SK-N-SH (cell line): Measurements from ENCODE around the gene LGR6. TPM values are rescaled to one million over a fixed set of nuclear protein-coding genes. Genes with fewer than 3 reads are reported as not detected.

Source experiments
- CTCF ChIA-PET: fragments of 300-600, 350-600 bp; formaldehyde crosslinking; extraction: SDS; loops from one replicate; lab custom pipeline; 2021; lab: Yijun Ruan, JAX
- POLR2A ChIA-PET: fragments of 350-600 bp; sonication (Branson Sonifier 250); formaldehyde crosslinking; extraction: SDS; loops from one replicate; lab custom pipeline; 2020; ENCODE audit warnings: antibody characterized with exemption, inconsistent platforms; lab: Yijun Ruan, JAX
- DNase-seq: peaks from one replicate; pipeline ENCODE4 v3.0.0; 2012
- H2AFZ ChIP-seq: fragments of 200-600 bp; sonication (generic); 2 replicates; pipeline ENCODE4 v1.8.1; 2016; ENCODE audit warnings: antibody characterized with exemption, mild to moderate bottlenecking, low read depth
- H3F3A ChIP-seq: fragments of 200-600 bp; sonication (generic); replicated peaks from 2 replicates; pipeline ENCODE3; 2016; ENCODE audit warnings: antibody characterized with exemption, mild to moderate bottlenecking; ENCODE audit not compliant: insufficient read depth
- H3K27ac ChIP-seq, 2 experiments: fragments of 200-500 bp in 1 of 2; fragments of 200-600 bp in 1 of 2; sonication (Bioruptor generic) in 1 of 2; sonication (generic), shearing (Covaris generic) in 1 of 2; 2 replicates each; pipeline versions ENCODE4 v1.5.1 to v1.6.1; 2014 to 2016; ENCODE audit warnings: low read depth in 2 of 2, inconsistent platforms in 1 of 2, low read length in 1 of 2, mild to moderate bottlenecking in 1 of 2, mixed read lengths in 1 of 2
- H3K27me3 ChIP-seq: fragments of 200-600 bp; sonication (generic), shearing (Covaris generic); 2 replicates; pipeline ENCODE4 v1.6.1; 2016; ENCODE audit warnings: mixed run types; ENCODE audit not compliant: insufficient read depth
- H3K36me3 ChIP-seq, 2 experiments: fragments of 200-500 bp in 1 of 2; fragments of 200-600 bp in 1 of 2; sonication (Bioruptor generic) in 1 of 2; sonication (generic) in 1 of 2; replicated peaks in 1 of 2; 2 replicates each; pipeline versions ENCODE3 to v1.5.1; 2014 to 2016; ENCODE audit warnings: low read length in 1 of 2, mild to moderate bottlenecking in 1 of 2; ENCODE audit not compliant: insufficient read depth in 2 of 2, control insufficient read depth in 1 of 2
- H3K4me1 ChIP-seq, 2 experiments: fragments of 200-500 bp in 1 of 2; fragments of 200-600 bp in 1 of 2; sonication (Bioruptor generic) in 1 of 2; sonication (generic), shearing (Covaris generic) in 1 of 2; 2 replicates each; pipeline versions ENCODE4 v1.5.1 to v1.6.1; 2014 to 2016; ENCODE audit warnings: low read depth in 1 of 2, low read length in 1 of 2, mixed run types in 1 of 2; ENCODE audit not compliant: insufficient read depth in 2 of 2, control insufficient read depth in 1 of 2
- H3K4me2 ChIP-seq: fragments of 200-600 bp; sonication (generic), shearing (Covaris generic); 2 replicates; pipeline ENCODE4 v1.6.1; 2017; ENCODE audit warnings: mixed run types
- H3K4me3 ChIP-seq, 2 experiments: fragments of 200-500 bp in 1 of 2; fragments of 200-600 bp in 1 of 2; sonication (Bioruptor generic) in 1 of 2; sonication (generic), shearing (Covaris generic) in 1 of 2; 2 replicates each; pipeline versions ENCODE4 v1.5.1 to v1.8.1; 2014 to 2016; ENCODE audit warnings: low read depth in 2 of 2, inconsistent platforms in 1 of 2, low read length in 1 of 2, mild to moderate bottlenecking in 1 of 2, mixed read lengths in 1 of 2, moderate library complexity in 1 of 2
- H3K79me2 ChIP-seq: fragments of 200-600 bp; sonication (generic); 2 replicates; pipeline ENCODE4 v1.8.1; 2017; ENCODE audit warnings: mild to moderate bottlenecking; ENCODE audit not compliant: insufficient read depth
- H3K9ac ChIP-seq: fragments of 200-600 bp; sonication (generic); 2 replicates; pipeline ENCODE4 v1.6.1; 2017; ENCODE audit warnings: mixed run types
- H3K9me2 ChIP-seq: fragments of 200-600 bp; sonication (generic); 2 replicates; pipeline ENCODE4 v1.6.1; 2017; ENCODE audit warnings: mixed run types
- H3K9me3 ChIP-seq: fragments of 200-600 bp; sonication (generic); 2 replicates; pipeline ENCODE4 v1.6.1; 2017; ENCODE audit warnings: mixed run types, mild to moderate bottlenecking, moderate library complexity
- H4K20me1 ChIP-seq: fragments of 200-600 bp; sonication (generic); 2 replicates; pipeline ENCODE4 v1.6.1; 2017; ENCODE audit warnings: mild to moderate bottlenecking, mixed run types; ENCODE audit not compliant: insufficient read depth
- CTCF ChIP-seq: fragments of 200-600 bp; sonication (generic); IDR thresholded peaks from 2 replicates; pipeline ENCODE4 v1.6.1; 2017; ENCODE audit warnings: antibody characterized with exemption, mild to moderate bottlenecking, moderate library complexity
- FOSL2 ChIP-seq: IDR thresholded peaks from 2 replicates; pipeline ENCODE4 v1.4.0; 2012; ENCODE audit warnings: low read depth, mild to moderate bottlenecking, moderate library complexity, borderline replicate concordance
- FOXM1 ChIP-seq: IDR thresholded peaks from 2 replicates; pipeline ENCODE4 v1.4.0; 2012; ENCODE audit warnings: low read depth, mild to moderate bottlenecking
- GATA2 ChIP-seq: sonication (generic); formaldehyde crosslinking; IDR thresholded peaks from 2 replicates; pipeline ENCODE4 v1.5.0; 2020; ENCODE audit warnings: mild to moderate bottlenecking, missing genetic modification reagents
- RCOR1 ChIP-seq: fragments of 150-350 bp; IDR thresholded peaks from 2 replicates; pipeline ENCODE4 v1.6.1; 2017; ENCODE audit warnings: antibody characterized with exemption, low read length
- REST ChIP-seq: IDR thresholded peaks from 2 replicates; pipeline ENCODE4 v1.6.1; 2012; ENCODE audit warnings: mild to moderate bottlenecking, low read depth, low read length, moderate library complexity
- WGBS: methylation state at CpG from one replicate; pipeline ENCODE4 v1.1.6; 2017; ENCODE audit warnings: low lambda C conversion rate; 5-methylcytosine and 5-hydroxymethylcytosine counted together
- polyA plus RNA-seq, 3 experiments: library from polyadenylated mRNA; depleted of rRNA; stranded (reverse); fragments of >200 nt; gene quantifications; 2 replicates each; pipeline ENCODE4 v1.2.3, GENCODE V29; 2012
- TF ChIP-seq, protein P1 (sequence below): fragments of 150-350 bp; IDR thresholded peaks from 2 replicates; pipeline ENCODE4 v1.6.1; 2016; ENCODE audit warnings: mild to moderate bottlenecking, low read depth, low read length
- TF ChIP-seq, protein P2 (sequence below): fragments of 150-350 bp; IDR thresholded peaks from 2 replicates; pipeline ENCODE4 v1.6.1; 2017; ENCODE audit warnings: antibody characterized with exemption, low read length, low read depth, borderline replicate concordance
- TF ChIP-seq, protein P3 (sequence below): IDR thresholded peaks from 2 replicates; pipeline ENCODE4 v1.4.0; 2012; ENCODE audit warnings: low read depth, borderline replicate concordance

The LGR6 gene
- polyA plus RNA-seq, 1 of the 3 experiments (the other 2 are of a cell fraction) = 0.03 TPM

- Histone ChIP-seq H3K9me2 (no peaks in the 10 kb centered on the region), H3K9ac (no peak overlapping the region), H3F3A (peaks cover 5% of the 10 kb centered on the region), H3K79me2 (peaks cover 16% of the 10 kb centered on the region), H3K4me3 (no peak overlapping the region), H3K27ac (no peak overlapping the region), H2AFZ (no peak overlapping the region), H3K4me1 (peaks cover 0 to 7% of the 10 kb centered on the region in 2 experiments; a peak in 1 of 4 replicates), H4K20me1 (peaks cover 4% of the 10 kb centered on the region), H3K36me3 (no peaks in the 10 kb centered on the region), H3K9me3 (no peaks in the 10 kb centered on the region), H3K4me2 (no peak overlapping the region), H3K27me3 (no peaks in the 10 kb centered on the region)
- TF ChIP-seq CTCF = no peak
- TF ChIP-seq RCOR1 = no peak
- no peak for TF ChIP-seq GATA2 (CRISPR knock-in tag)
- TF ChIP-seq FOXM1 = no peak
- TF ChIP-seq, protein P1, sequence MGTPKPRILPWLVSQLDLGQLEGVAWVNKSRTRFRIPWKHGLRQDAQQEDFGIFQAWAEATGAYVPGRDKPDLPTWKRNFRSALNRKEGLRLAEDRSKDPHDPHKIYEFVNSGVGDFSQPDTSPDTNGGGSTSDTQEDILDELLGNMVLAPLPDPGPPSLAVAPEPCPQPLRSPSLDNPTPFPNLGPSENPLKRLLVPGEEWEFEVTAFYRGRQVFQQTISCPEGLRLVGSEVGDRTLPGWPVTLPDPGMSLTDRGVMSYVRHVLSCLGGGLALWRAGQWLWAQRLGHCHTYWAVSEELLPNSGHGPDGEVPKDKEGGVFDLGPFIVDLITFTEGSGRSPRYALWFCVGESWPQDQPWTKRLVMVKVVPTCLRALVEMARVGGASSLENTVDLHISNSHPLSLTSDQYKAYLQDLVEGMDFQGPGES = no peak
- 52% methylated on average over 2 of the region's 4 CpGs for WGBS
- no peak for DNase-seq
- ChIA-PET CTCF (interaction anchor here (0.7 to 1.8 kb wide), 4 partner anchors 17 to 40 kb away, joined by 3 to 5 read pairs (median 4); no protein-coding TSS in a partner anchor), POLR2A (no interaction called here)
These were observed 45.2 kb upstream of the LGR6 start for GRCh38 chr1:202148391-202148790.

DNA sequence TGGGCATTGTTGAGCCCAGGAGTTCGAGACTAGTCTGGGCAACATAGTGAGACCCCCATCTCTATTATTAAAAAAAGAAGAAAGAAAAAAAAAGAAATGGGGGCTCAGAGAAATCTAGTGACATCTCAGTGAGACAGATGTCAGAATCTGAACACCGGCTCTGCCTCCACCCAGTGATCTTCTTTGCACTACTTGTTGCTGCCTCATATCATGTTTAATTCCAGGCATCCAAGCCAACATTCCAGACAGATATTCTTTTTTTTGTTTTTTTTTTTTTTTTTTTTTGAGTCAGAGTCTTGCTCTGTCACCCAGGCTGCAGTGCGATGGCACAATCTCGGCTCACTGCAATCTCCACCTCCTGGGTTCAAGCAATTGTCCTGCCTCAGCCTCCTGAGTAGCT lies 44.0 kb upstream of the LGR6 start:
- no peak for TF ChIP-seq FOSL2
- TF ChIP-seq, protein P2, sequence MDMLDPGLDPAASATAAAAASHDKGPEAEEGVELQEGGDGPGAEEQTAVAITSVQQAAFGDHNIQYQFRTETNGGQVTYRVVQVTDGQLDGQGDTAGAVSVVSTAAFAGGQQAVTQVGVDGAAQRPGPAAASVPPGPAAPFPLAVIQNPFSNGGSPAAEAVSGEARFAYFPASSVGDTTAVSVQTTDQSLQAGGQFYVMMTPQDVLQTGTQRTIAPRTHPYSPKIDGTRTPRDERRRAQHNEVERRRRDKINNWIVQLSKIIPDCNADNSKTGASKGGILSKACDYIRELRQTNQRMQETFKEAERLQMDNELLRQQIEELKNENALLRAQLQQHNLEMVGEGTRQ = no peak
- TF ChIP-seq REST = no peak
- TF ChIP-seq, protein P3, sequence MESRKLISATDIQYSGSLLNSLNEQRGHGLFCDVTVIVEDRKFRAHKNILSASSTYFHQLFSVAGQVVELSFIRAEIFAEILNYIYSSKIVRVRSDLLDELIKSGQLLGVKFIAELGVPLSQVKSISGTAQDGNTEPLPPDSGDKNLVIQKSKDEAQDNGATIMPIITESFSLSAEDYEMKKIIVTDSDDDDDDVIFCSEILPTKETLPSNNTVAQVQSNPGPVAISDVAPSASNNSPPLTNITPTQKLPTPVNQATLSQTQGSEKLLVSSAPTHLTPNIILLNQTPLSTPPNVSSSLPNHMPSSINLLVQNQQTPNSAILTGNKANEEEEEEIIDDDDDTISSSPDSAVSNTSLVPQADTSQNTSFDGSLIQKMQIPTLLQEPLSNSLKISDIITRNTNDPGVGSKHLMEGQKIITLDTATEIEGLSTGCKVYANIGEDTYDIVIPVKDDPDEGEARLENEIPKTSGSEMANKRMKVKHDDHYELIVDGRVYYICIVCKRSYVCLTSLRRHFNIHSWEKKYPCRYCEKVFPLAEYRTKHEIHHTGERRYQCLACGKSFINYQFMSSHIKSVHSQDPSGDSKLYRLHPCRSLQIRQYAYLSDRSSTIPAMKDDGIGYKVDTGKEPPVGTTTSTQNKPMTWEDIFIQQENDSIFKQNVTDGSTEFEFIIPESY = no peak
- peaks cover 6% of the 10 kb centered on the region; the same call in 1 of the 2 replicates for H3K79me2 ChIP-seq
- H3F3A ChIP-seq = peaks cover 5% of the 10 kb centered on the region
- CTCF ChIA-PET = no interaction called here
- no peaks in the 10 kb centered on the region for H3K27me3 ChIP-seq
- no peaks in the 10 kb centered on the region for H3K36me3 ChIP-seq
- DNase-seq = no peak
- no peaks in the 10 kb centered on the region for H3K9me3 ChIP-seq
- H3K9ac ChIP-seq = no peak overlapping the region
- H3K4me3 ChIP-seq = no peak overlapping the region
- no peak overlapping the region for H3K4me2 ChIP-seq
- no peak overlapping the region for H3K27ac ChIP-seq
- no peaks in the 10 kb centered on the region for H4K20me1 ChIP-seq
- no peaks in the 10 kb centered on the region for H3K9me2 ChIP-seq
- no peak overlapping the region for H2AFZ ChIP-seq
- 90% methylated on average over 4 of the region's 4 CpGs for WGBS
- POLR2A ChIA-PET = no interaction called here
- peaks cover under 1 to 14% of the 10 kb centered on the region in 2 experiments; a peak in 1 of 4 replicates for H3K4me1 ChIP-seq
